Urinary bladder (tissue), 4 donors: ENCODE results near the gene FAM3A. TPM values are rescaled to one million over a fixed set of nuclear protein-coding genes. Genes with fewer than 3 reads are reported as not detected.
"Not testable (repeated sequence)": the region's sequence is repeated elsewhere in the genome, so short reads cannot be mapped to it uniquely, and the experiment has no call there.

Source experiments
- DNase-seq: peaks from one replicate; pipeline ENCODE4 v3.0.0-alpha.2; 2015; ENCODE audit errors: extremely low spot score
- H3K27ac ChIP-seq: one replicate; pipeline ENCODE4 v1.5.1; 2013; ENCODE audit warnings: low read depth, mild to moderate bottlenecking, moderate library complexity
- H3K36me3 ChIP-seq: one replicate; pipeline ENCODE4 v1.6.1; 2013; ENCODE audit warnings: mild to moderate bottlenecking, moderate library complexity; ENCODE audit not compliant: insufficient read depth
- H3K4me1 ChIP-seq: one replicate; pipeline ENCODE4 v1.6.1; 2013; ENCODE audit warnings: mild to moderate bottlenecking, moderate library complexity; ENCODE audit not compliant: insufficient read depth
- H3K4me3 ChIP-seq: one replicate; pipeline ENCODE4 v1.5.1; 2013; ENCODE audit warnings: low read depth, low read length
- WGBS: extraction: QIAGEN DNeasy Blood & Tissue Kit; methylation state at CpG from one replicate; pipeline ENCODE4 v1.1.7; 2013; 5-methylcytosine and 5-hydroxymethylcytosine counted together
- polyA plus RNA-seq: library from polyadenylated mRNA; stranded (reverse); fragments of 200-250 nt; gene quantifications from one replicate; pipeline ENCODE4 v1.2.3, GENCODE V29; 2013
- total RNA-seq: library from RNA; depleted of rRNA; stranded (reverse); fragments of >200 nt; gene quantifications from one replicate; pipeline ENCODE4 v1.2.3, GENCODE V29; 2014
- donor health status: healthy with polysubstance abuse.
- donor health status: healthy.

The FAM3A gene
- total and polyA plus RNA-seq, 2 donors, result 11.2 to 67.8 TPM

DNA sequence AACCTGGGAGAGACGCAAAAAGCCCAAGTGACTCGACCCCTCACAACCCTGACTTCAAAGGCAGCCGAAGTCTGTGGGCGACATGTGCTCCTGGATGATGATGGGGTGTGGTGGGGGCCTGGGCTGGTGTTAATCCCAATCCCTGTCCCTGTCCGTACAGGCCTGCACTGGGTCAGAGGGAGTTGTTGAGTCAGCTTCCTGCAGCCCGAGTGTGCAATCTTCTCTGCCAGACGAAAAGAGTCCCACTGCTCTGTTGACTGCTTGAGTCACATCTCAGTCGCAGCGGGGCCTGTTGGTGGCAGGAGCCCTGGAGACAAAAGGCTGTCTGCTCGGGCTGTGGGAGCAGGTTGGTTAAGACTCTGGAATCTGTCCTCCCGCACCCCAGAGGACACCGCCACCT lies 10.3 kb downstream of the FAM3A start:
- Histone ChIP-seq H3K4me1 (no peaks in the 10 kb centered on the region), H3K27ac (no peak overlapping the region), H3K36me3 (no peaks in the 10 kb centered on the region), H3K4me3 (no peak overlapping the region)
- 71% methylated on average over 12 of the region's 12 CpGs for WGBS
- DNase-seq, result no peak

DNA sequence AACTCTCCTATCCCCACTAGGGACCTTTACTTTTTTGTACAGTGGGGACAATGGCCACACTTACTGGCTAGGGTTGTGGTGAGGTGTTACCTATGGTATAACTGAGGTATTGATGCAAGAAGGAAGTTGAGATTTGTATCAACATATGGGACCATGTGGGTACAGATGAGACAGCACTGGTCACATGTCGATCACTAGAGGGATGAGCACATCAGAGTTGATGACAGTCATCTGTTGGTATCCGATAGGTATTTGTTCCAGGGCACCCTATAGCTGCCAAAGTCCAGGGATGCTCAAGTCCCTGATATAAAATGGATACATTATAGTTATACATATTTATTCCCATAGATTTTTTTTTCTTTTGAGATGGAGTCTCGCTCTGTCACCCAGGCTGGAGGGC lies 13.0 kb downstream of the FAM3A start:
- H3K4me3 ChIP-seq, result no peak overlapping the region
- WGBS, result 81% methylated on average over 3 of the region's 3 CpGs
- no peak for DNase-seq
- no peak overlapping the region for H3K27ac ChIP-seq
- no peaks in the 10 kb centered on the region for H3K4me1 ChIP-seq
- H3K36me3 ChIP-seq, result no peaks in the 10 kb centered on the region

GRCh38 chrX:154502098-154502497 lies 13.9 kb downstream of the FAM3A start:
- Histone ChIP-seq H3K4me3 (no peak overlapping the region), H3K36me3 (no peaks in the 10 kb centered on the region), H3K27ac (no peak overlapping the region), H3K4me1 (no peaks in the 10 kb centered on the region)
- DNase-seq, result no peak
- 84% methylated on average over 8 of the region's 8 CpGs for WGBS

- H3K4me1 ChIP-seq, H3K36me3 ChIP-seq, H3K4me3 ChIP-seq, DNase-seq, H3K27ac ChIP-seq: not testable (repeated sequence)
- 89% methylated on average over 7 of the region's 7 CpGs for WGBS
Observed at GRCh38 chrX:154501423-154501822, 14.6 kb downstream of the FAM3A start.

DNA sequence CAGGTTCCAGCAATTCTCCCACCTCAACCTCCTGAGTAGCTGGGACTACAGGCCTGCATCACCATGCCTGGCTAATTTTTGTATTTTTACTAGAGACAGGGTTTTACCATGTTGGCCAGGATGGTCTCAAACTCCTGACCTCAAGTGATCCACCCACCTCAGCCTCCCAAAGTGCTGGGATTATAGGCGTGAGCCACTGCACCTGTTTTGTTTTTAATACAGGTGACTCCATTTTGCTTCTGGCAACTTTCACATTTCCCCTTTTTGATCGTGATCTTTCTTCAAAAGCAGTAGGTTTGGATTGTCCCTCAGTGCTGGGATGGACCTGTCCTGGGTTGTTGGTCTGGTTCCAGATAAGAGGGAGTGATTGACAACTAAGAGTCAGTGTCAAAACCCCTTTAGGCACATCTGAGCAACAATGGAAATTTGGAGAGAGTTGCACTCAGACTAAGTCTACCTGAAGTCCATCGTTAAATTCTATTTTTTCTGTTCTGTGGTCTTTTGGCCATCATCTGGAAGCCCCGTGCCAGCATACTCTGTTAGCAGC lies 19.4 kb downstream of the FAM3A start:
- not testable (repeated sequence) for H3K36me3 ChIP-seq, H3K27ac ChIP-seq, H3K4me1 ChIP-seq, DNase-seq, H3K4me3 ChIP-seq
- WGBS, result 84% methylated on average over 4 of the region's 4 CpGs

- no peaks in the 10 kb centered on the region for H3K4me1 ChIP-seq
- H3K36me3 ChIP-seq, result no peaks in the 10 kb centered on the region
- no peak for DNase-seq
- H3K4me3 ChIP-seq, result no peak overlapping the region
- H3K27ac ChIP-seq, result no peak overlapping the region
- WGBS, result 77% methylated on average over 6 of the region's 6 CpGs
Observed at GRCh38 chrX:154495472-154495922, 20.5 kb downstream of the FAM3A start.

GRCh38 chrX:154494715-154495114 lies 21.3 kb downstream of the FAM3A start:
- WGBS, result 75% methylated on average over 3 of the region's 3 CpGs
- no peaks in the 10 kb centered on the region for H3K36me3 ChIP-seq
- no peak for DNase-seq
- no peak overlapping the region for H3K4me3 ChIP-seq
- no peaks in the 10 kb centered on the region for H3K4me1 ChIP-seq
- H3K27ac ChIP-seq, result no peak overlapping the region

- peak within 1 kb of the TSS; percentile 69 for H3K4me3 ChIP-seq
- WGBS, result under 1% methylated on average over 52 of the region's 71 CpGs
- H3K4me1 ChIP-seq, result no peaks in the 10 kb centered on the region
- H3K36me3 ChIP-seq, result no peaks in the 10 kb centered on the region
- DNase-seq, result peak; percentile 74
- peak within 1 kb of the TSS; percentile 96 for H3K27ac ChIP-seq
Observed at GRCh38 chrX:154490414-154491083, 25.5 kb downstream of the FAM3A start, which contains the start of gene SLC10A3. Gene SLC10A3, minus strand, starts transcription at chrX:154490629. Its CDS starts 1,689 bp downstream, at chrX:154488940.

GRCh38 chrX:154490021-154490413 lies 26.0 kb downstream of the FAM3A start:
- no peak for DNase-seq

DNA sequence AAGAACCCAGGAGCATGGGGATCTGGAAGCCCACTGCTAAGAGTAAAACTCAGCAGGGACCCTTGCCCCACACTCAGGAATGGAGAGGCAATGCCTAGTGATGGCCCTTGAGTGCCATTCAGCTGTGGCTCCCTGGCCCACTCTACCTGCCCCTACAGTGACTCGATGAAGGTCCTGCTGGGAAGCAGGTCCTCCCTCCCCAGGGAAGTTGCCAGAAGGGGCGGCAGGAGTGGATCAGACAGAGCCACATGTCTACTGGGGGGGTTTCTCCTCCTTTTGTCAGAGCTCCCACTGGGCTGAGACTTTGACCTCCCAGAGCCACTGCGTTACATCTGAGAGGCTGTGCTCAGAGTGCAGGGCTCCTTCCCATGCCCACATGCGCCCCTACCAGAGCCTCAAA lies 26.9 kb downstream of the FAM3A start:
- Histone ChIP-seq H3K27ac (no peak overlapping the region), H3K4me3 (no peak overlapping the region), H3K4me1 (no peaks in the 10 kb centered on the region), H3K36me3 (no peaks in the 10 kb centered on the region)
- WGBS, result 77% methylated on average over 4 of the region's 4 CpGs
- no peak for DNase-seq

More at GRCh38 chrX:154490021-154490413, 26.0 kb downstream of the FAM3A start:
- Histone ChIP-seq H3K36me3 (no peaks in the 10 kb centered on the region), H3K4me3 (peak overlapping the region; percentile 69), H3K27ac (peak overlapping the region; percentile 96), H3K4me1 (no peaks in the 10 kb centered on the region)
- 1% methylated on average over 19 of the region's 19 CpGs for WGBS

DNA sequence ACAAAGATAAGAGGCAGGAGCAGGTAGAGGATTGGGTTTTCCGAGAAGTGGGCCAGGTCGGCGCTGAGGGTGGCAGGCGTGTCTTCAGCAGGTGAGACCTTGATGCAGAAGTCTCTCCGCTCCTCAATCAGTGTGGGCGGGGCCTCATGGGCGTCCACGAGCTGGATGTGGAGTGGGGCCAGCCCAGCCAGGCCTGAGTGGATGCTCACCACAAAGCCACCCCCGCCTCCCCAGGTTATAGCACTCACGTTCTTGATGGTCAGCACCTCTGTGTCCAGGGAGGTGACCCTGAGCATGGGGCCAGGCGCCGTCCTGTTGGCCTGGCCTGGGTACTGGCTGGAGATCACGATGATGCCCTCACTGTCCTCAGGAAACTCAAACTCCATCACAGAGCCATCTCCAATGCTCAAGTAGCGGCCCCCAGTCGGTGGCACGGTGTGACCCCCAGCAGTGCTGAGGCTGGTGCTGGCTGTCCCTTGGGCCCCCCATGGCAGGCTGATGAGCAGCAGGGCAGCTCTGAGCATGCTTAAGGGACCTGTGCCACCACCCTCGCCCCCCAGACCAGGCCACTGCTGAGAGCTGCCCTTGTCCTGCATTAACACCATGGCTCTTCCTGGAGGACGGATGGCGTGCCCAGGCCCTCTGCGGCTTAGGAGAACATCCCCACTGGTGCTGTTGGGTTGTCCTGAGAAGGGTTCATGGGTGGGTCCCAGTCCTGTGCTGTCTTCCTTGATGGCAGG lies 27.5 kb downstream of the FAM3A start:
- H3K27ac ChIP-seq, result no peak overlapping the region
- H3K4me3 ChIP-seq, result no peak overlapping the region
- DNase-seq, result no peak
- peaks cover 1% of the 10 kb centered on the region for H3K36me3 ChIP-seq
- H3K4me1 ChIP-seq, result no peaks in the 10 kb centered on the region
- WGBS, result 89% methylated on average over 20 of the region's 20 CpGs

GRCh38 chrX:154487518-154488290 lies 28.3 kb downstream of the FAM3A start:
- Histone ChIP-seq H3K36me3 (peaks cover 1% of the 10 kb centered on the region), H3K4me1 (no peaks in the 10 kb centered on the region), H3K27ac (no peak overlapping the region), H3K4me3 (no peak overlapping the region)
- no peak for DNase-seq
- WGBS, result 90% methylated on average over 28 of the region's 28 CpGs

GRCh38 chrX:154486396-154487207 lies 29.4 kb downstream of the FAM3A start, which contains the start of gene UBL4A:
Gene UBL4A, minus strand, starts transcription at chrX:154486615. Its CDS starts 31 bp downstream, at chrX:154486584.
- peaks cover 1% of the 10 kb centered on the region for H3K36me3 ChIP-seq
- under 1% methylated on average over 77 of the region's 95 CpGs for WGBS
- DNase-seq, result no peak

More at GRCh38 chrX:154486396-154487207, 29.4 kb downstream of the FAM3A start, which contains the start of gene UBL4A:
- H3K4me3 ChIP-seq, result peak within 1 kb of the TSS; percentile 76
- H3K4me1 ChIP-seq, result no peaks in the 10 kb centered on the region
- H3K27ac ChIP-seq, result peak within 1 kb of the TSS; percentile 85
